ENCODE results near the gene CACNA2D4.

DNA sequence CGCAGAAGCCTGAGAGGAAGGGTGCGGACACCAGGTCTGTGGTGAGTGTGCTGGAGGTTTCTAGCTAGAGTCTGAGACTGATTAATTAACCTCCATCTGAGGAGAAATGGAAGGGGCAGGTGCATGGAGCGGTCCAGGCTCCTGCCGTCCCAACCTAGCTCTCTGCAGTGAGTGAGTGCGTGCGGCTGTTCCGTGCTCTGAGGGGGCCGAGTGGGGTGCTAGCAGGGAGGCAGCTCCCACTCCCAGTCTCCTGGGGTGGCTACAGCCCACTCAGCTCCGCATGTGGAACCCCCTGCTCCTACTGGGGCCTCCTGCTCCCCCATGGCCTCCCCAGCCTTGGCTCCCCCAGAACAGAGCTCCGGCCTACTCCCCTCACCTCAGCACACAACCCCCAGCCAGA, 95.2 kb downstream of the CACNA2D4 start:
- TF ChIP-seq, protein P1, sequence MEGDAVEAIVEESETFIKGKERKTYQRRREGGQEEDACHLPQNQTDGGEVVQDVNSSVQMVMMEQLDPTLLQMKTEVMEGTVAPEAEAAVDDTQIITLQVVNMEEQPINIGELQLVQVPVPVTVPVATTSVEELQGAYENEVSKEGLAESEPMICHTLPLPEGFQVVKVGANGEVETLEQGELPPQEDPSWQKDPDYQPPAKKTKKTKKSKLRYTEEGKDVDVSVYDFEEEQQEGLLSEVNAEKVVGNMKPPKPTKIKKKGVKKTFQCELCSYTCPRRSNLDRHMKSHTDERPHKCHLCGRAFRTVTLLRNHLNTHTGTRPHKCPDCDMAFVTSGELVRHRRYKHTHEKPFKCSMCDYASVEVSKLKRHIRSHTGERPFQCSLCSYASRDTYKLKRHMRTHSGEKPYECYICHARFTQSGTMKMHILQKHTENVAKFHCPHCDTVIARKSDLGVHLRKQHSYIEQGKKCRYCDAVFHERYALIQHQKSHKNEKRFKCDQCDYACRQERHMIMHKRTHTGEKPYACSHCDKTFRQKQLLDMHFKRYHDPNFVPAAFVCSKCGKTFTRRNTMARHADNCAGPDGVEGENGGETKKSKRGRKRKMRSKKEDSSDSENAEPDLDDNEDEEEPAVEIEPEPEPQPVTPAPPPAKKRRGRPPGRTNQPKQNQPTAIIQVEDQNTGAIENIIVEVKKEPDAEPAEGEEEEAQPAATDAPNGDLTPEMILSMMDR (IDR thresholded peaks at IDR 0.05 in 4 of 5, conservative IDR thresholded peaks at IDR 0.05 in 1 of 5) = no peak
- TF ChIP-seq POLR2A (IDR thresholded peaks at IDR 0.05) = no peak
